ENCODE data around the gene MT1E.

DNA sequence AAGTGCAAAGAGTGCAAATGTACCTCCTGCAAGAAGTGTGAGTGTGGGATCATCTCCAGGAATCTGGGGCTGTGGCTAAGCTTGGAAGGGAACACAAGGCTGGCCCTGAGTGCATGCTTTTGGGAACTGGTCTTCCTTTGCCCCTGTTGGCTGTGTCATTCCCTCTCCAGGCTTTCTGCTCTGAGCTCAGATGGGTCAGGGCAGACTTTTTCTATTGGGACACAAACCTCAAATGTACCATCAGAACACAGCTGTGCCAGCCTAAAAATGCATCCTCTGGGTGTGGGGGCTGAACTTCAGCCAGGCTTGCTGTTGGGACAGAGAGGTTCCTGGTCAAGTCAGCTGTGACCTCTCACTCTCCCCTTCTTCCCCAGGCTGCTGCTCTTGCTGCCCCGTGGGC lies 27.0 kb downstream of the MT1E start:
- TF ChIP-seq POLR2AphosphoS5 (IDR thresholded peaks at IDR 0.05; ENCODE audit: low read depth, low read length) (no peak), POLR2A (IDR thresholded peaks at IDR 0.05; ENCODE audit: low read depth, low read length) (no peak), SPI1 (IDR thresholded peaks at IDR 0.05; ENCODE audit: low read depth, low read length) (no peak), TAF1 (IDR thresholded peaks at IDR 0.05; ENCODE audit: low read depth, low read length) (no peak), POU2F2 (IDR thresholded peaks at IDR 0.05; ENCODE audit: low read depth, low read length) (no peak)
